ENCODE results near the gene GNLY.

GRCh38 chr2:85713836-85714235, 19.7 kb downstream of the GNLY start:
- TF ChIP-seq CTCF (conservative IDR thresholded peaks at IDR 0.05 in 1 of 2, IDR thresholded peaks at IDR 0.05 in 1 of 2; ENCODE audit: extremely low read depth in 1 of 2, insufficient read depth in 1 of 2, low read depth in 1 of 2, low read length in 2 of 2) (no peak), EZH2 (IDR thresholded peaks at IDR 0.05; ENCODE audit: borderline replicate concordance, low read length) (no peak)
